GM18868 (cell line): ENCODE results near the gene STXBP1.

Experiments
- ATAC-seq: cut with Tn5 transposase; IDR thresholded peaks from one replicate; pipeline ENCODE4 v1.9.1; 2021; ENCODE audit warnings: mild to moderate bottlenecking, moderate library complexity; ENCODE audit not compliant: unreplicated experiment

Gene STXBP1

DNA sequence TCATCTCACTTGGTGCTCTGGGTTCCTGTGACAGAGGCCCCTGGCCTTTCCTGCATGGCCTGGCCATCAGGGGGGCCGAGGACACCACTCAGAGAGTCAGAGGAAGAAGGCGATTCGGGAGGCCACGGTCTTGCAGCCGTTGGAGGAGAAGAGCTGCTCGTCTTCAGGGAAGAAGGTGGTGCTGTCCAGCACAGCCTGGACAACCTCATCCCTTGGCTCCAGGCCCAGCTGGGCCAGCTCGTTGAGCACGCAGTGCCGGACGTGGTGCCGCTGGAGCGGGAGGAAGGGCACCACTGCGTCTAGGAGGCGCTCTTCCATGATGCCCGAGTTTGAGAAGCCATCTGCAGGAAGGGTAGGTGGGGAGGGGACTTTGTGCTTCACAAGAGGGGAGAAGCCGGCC, 119.9 kb downstream of the STXBP1 start:
- no peak for ATAC-seq

DNA sequence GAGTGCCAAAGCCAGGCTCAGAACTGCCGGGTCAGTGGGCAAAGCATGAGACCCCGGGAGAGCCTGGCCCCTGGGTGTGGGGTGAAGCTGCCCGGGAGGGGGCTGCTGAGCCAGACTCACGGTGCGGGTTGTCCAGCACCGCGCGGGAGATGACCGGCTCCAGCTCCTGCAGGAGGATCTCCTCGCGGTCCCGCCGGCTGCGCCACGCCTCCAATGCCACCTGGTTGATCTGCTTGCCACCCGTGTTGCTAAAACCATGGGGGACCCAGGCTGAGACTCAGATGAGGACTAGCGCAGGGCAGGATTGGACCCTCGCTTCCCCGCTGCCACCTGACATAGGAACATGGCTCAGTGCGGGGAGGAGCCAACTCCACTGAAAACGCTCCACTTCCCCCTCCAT, 120.4 kb downstream of the STXBP1 start:
- no peak for ATAC-seq

DNA sequence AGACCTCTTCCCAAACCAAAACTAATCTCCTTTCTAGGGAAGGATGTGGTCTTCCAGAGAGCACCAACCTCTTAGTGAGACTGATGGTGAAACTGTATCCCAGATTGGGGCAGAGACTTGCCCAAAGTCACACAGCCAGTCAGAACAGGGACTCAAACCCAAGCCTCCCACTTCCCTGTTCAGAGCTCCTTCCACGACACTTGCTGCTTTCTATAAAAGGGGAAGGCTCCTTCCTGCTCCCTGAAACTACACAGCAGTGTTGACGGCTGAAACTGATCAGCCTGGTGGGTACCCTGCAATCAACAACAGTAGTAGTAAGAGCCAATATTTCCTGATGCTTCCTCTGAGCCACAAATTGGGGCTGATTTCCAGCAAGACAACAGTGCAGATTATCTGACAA, 121.5 kb downstream of the STXBP1 start:
- no peak for ATAC-seq

DNA sequence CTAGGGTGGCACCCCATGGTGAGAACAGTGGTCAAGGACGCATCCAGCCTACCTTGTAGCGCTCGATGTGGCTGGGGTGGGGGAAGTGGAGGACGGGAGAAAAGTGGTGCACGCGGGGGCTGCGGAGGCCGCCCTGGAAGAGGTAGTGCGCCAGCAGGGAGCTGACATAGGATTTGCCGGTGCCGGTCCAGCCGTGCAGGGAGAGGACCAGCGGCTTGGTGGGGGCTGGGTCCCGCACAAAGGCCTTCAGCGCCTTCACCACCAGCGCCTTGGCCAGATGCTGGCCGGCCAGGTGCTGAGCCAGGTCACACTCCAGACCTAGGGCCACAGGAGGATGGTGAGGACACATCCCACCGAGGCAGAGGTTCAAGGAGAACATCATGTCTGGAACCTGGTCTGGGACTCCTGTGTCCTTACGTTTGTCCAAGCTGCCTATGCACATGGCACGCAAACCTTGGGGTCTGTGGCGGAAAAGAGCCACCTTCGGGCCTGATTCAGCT, 122.2 kb downstream of the STXBP1 start:
- no peak for ATAC-seq

DNA sequence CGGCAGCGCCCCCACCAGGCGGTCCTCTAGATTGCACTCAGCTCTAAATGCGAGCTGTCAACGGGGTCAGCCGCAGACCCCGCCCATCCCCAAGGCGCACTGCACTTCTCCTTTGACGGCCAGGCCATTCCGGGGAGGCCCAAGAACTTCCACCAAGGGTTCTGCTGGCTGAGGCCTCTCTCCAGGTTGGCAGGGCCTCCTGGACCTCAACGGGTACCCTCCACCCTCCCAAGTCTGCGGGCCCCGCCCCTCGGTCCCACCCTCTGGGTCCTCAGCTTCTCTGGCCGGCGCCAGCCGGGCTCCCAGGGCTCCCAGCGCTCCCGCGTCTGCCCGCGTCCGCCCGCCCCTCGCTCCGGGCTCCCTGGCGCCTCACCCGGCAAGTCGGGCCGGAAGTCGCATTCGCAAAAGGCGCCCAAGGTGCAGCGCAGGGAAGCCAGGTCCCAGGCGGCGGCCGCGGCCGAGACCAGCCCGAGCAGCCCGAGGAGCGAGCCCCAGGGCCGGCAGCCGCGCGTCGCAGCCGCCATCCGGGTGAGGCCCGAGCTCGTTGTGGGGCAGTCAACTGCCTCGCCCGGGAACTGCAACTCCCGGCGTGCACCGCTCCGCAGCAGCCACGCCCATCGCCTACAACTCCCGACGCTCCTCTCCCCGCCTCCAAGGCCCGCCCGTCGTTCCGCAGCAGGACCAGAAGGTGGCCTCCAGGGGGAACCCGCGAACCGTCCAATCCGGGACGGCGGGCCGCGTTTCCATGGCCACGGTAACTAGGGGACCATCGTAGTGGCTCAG, 122.9 kb downstream of the STXBP1 start, which contains the start of gene TOR2A:
TSS of gene TOR2A (minus strand) at position 548 of the 783 bp plus-strand sequence. CDS start at position 524, 24 bp downstream.
- peak; percentile 87 for ATAC-seq

DNA sequence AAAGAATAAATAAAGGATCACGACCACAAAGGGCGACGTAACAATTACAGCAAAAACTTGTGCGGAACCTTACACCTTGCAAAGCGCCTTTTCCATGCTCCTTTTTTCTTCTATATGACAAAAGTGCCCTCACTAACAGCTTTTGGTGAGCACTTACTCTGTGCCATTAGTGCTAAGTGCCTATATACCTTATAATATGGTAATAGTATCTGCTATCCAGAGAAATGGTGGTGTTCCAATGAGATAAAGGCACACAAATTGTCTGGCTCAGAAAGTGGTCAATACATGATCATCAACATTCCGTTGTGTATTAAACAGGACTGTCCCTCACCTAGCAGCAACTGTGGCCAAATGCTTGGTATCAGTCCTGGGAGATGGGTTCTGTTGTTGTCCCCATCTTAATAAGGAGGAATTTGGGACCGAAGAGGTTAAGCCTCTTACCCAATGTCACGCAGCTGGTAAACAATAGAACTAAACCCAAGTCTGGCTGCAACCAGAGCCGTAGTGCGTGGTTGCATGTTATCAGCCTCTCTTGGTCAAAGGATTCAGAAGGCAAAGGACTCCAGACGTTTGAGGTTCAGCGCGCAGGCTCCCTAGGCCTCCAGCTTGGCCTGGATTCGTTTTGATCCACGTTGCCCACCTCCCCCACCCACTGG, 123.6 kb downstream of the STXBP1 start:
- peak; percentile 3 for ATAC-seq

DNA sequence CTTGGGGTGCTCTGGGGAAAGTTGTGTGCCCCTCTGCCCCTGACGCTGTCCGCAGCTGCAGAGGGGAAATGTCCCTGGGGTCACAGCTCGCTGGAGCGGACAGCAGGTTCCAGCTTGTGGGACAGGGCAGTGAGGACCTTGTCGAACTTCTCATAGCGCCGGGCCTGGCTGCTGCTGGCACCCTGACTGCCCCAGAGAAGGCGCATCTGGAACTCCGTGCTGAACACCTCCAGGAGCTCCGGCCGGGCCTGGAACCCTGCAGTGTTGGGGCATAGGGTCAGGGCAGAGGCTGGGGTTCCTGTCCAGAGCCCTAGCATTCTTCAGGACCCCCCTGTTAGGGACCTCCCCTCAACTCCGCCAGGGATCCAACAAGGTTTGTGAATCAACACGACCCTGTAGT, 126.6 kb downstream of the STXBP1 start:
- no peak for ATAC-seq

DNA sequence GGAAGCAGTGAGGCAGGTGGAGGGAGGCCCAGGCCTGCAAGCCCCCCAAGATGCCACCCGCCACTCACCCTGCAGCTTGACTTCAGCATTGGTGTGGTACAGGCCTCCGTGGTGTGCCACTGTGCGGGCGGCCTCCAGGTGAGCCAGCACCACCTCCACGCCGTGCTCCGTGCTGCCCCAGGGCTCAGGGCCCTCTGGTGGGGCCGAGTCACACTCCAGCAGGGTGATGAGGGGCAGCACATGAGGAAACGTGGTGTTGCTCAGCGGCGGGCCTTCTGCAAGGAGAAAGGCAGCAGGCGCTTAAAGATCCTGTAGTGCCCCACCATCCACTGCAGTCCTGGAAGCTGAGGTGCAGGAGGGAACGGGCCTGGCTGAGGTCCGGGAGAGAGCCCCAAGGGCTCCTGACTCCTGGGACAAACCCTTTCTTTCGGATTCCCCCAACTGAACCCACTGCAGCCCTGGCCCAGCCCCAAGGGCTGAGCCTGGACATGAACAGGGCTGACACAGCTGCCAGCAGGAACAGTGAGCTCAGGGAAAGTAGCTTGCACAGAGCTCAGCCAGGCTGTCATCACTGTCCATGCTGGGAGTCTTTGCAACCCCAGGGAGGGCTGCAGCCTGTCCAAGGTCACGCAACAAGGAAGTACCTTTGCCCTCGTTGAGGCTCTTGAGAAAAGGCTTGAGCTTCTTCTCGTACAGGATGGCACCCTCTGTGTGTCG, 127.7 kb downstream of the STXBP1 start:
- no peak for ATAC-seq

DNA sequence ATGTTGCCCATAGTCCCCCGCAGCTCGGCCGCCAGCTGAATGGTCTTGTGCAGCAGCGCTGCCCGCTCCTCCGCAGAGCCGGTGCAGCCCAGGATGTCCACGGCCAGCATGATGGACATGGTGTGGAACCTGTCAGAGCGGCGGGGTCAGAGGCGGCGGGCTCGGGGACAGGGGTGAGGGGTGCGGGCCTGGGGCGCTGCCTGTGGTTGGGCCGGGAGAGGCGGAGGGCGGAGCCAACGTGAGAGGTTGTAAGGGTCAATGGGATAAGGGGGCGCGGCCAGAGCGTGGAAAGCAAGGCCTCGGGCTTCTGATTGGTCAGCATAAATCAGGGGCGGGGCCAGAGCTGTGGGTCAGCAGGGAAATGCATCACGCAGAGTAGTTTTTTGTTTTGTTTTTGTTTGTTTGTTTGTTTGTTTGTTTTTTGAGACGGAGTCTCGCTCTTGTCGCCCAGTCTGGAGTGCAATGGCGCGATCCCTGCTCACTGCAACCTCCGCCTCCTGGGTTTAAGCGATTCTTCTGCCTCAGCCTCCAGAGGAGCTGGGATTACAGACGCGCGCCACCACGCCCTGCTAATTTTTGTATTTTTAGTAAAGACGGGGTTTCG, 129.9 kb downstream of the STXBP1 start:
- ATAC-seq: no peak
